Measurements from ENCODE around the gene TFDP3. TPM values are rescaled to one million over a fixed set of nuclear protein-coding genes. Genes with fewer than 3 reads are reported as not detected.

Gene TFDP3
- not detected for total RNA-seq

GRCh38 chrX:133218329-133218728, at the start of gene TFDP3:
TFDP3 (minus strand) TSS chrX:133218354; CDS start chrX:133218259, 95 bp downstream.
- Histone ChIP-seq H3K4me3 (replicated peaks in 1 of 3) (no peak within 1 kb of the TSS), H3K9me3 (no peaks in the 10 kb centered on the region), H3K27me3 (no peaks in the 10 kb centered on the region), H3K27ac (no peak within 1 kb of the TSS), H3K36me3 (no peaks in the 10 kb centered on the region), H3K4me1 (no peaks in the 10 kb centered on the region)
- 95 to 97% methylated on average over 40 of the region's 40 CpGs for WGBS, 2 donors
- TF ChIP-seq POLR2A (IDR thresholded peaks at IDR 0.05) (no peak), CTCF (IDR thresholded peaks at IDR 0.05) (no peak)
- DNase-seq = no peak
- intact Hi-C loops (cut with DNase I) = no loop called here

- intact Hi-C loops (cut with DNase I) = no loop called here
- H3K27me3 ChIP-seq = no peaks in the 10 kb centered on the region
- DNase-seq = no peak
- no peaks in the 10 kb centered on the region for H3K9me3 ChIP-seq
- peaks cover 0 to 4% of the 10 kb centered on the region in 2 donors for H3K4me1 ChIP-seq
- no peak for TF ChIP-seq POLR2A (IDR thresholded peaks at IDR 0.05)
- no peak for TF ChIP-seq CTCF (IDR thresholded peaks at IDR 0.05)
- H3K36me3 ChIP-seq = no peaks in the 10 kb centered on the region
- 42 to 63% methylated on average over 2 of the region's 2 CpGs for WGBS, 2 donors
- no peak overlapping the region for H3K4me3 ChIP-seq (replicated peaks in 1 of 3)
- no peak overlapping the region for H3K27ac ChIP-seq
Measured at GRCh38 chrX:133267621-133268020, 49.5 kb upstream of the TFDP3 start.

GRCh38 chrX:133265331-133265730, 47.2 kb upstream of the TFDP3 start:
- H3K4me1 ChIP-seq = peaks cover 0 to 4% of the 10 kb centered on the region in 2 donors
- no peaks in the 10 kb centered on the region for H3K9me3 ChIP-seq
- TF ChIP-seq POLR2A (IDR thresholded peaks at IDR 0.05) (no peak), CTCF (IDR thresholded peaks at IDR 0.05) (no peak)
- H3K27ac ChIP-seq = peak overlapping the region in 2 of 3 donors; percentile 46 to 50
- peak; percentile 69 to 77 for DNase-seq
- 6 to 17% methylated on average over 2 to 6 of the region's 13 CpGs for WGBS, 2 donors
- no peaks in the 10 kb centered on the region for H3K36me3 ChIP-seq
- H3K27me3 ChIP-seq = no peaks in the 10 kb centered on the region
- intact Hi-C loops (cut with DNase I) = no loop called here
- no peak overlapping the region for H3K4me3 ChIP-seq (replicated peaks in 1 of 3)

GRCh38 chrX:133258481-133258880, 40.3 kb upstream of the TFDP3 start:
- intact Hi-C loops (cut with DNase I) = no loop called here

GRCh38 chrX:133254666-133255065, 36.5 kb upstream of the TFDP3 start:
- no peak for DNase-seq
- intact Hi-C loops (cut with DNase I) = no loop called here
- Histone ChIP-seq H3K4me1 (no peaks in the 10 kb centered on the region), H3K27ac (no peak overlapping the region), H3K36me3 (no peaks in the 10 kb centered on the region), H3K4me3 (replicated peaks in 1 of 3) (no peak overlapping the region), H3K27me3 (no peaks in the 10 kb centered on the region), H3K9me3 (no peaks in the 10 kb centered on the region)
- 88 to 91% methylated on average over 3 of the region's 3 CpGs for WGBS, 2 donors
- TF ChIP-seq CTCF (IDR thresholded peaks at IDR 0.05) = no peak
- TF ChIP-seq POLR2A (IDR thresholded peaks at IDR 0.05) = no peak

More at GRCh38 chrX:133258481-133258880, 40.3 kb upstream of the TFDP3 start:
- H3K27me3 ChIP-seq = no peaks in the 10 kb centered on the region
- H3K9me3 ChIP-seq = no peaks in the 10 kb centered on the region
- no peak for DNase-seq
- no peak overlapping the region for H3K4me3 ChIP-seq (replicated peaks in 1 of 3)
- TF ChIP-seq POLR2A (IDR thresholded peaks at IDR 0.05) (no peak), CTCF (IDR thresholded peaks at IDR 0.05) (no peak)
- H3K27ac ChIP-seq = no peak overlapping the region
- no peaks in the 10 kb centered on the region for H3K4me1 ChIP-seq
- H3K36me3 ChIP-seq = no peaks in the 10 kb centered on the region

Measured in thyroid gland (tissue), 4 donors.